Ishikawa (cell line): ENCODE measurements around the gene ZSCAN18.

Experiments used
- CREB1 ChIP-seq: IDR thresholded peaks from 2 replicates; pipeline ENCODE4 v1.6.1; 2012; ENCODE audit warnings: low read depth
- EGR1 ChIP-seq: IDR thresholded peaks from 2 replicates; pipeline ENCODE4 v1.6.1; 2012
- EP300 ChIP-seq: IDR thresholded peaks from 2 replicates; pipeline ENCODE4 v1.6.1; 2012; ENCODE audit warnings: borderline replicate concordance
- FOXM1 ChIP-seq: IDR thresholded peaks from 2 replicates; pipeline ENCODE4 v1.6.1; 2012; ENCODE audit warnings: low read depth, borderline replicate concordance
- MAX ChIP-seq: IDR thresholded peaks from 2 replicates; pipeline ENCODE4 v1.6.1; 2012
- NFIC ChIP-seq: IDR thresholded peaks from 2 replicates; pipeline ENCODE4 v1.6.1; 2012
- RAD21 ChIP-seq: IDR thresholded peaks from 2 replicates; pipeline ENCODE4 v1.6.1; 2012; ENCODE audit warnings: low read depth
- REST ChIP-seq: IDR thresholded peaks from 2 replicates; pipeline ENCODE4 v1.6.1; 2012; ENCODE audit warnings: low read depth, mild to moderate bottlenecking
- TAF1 ChIP-seq: IDR thresholded peaks from 2 replicates; pipeline ENCODE4 v1.6.1; 2012; ENCODE audit warnings: low read depth, mild to moderate bottlenecking
- TCF12 ChIP-seq: IDR thresholded peaks from 2 replicates; pipeline ENCODE4 v1.6.1; 2012; ENCODE audit warnings: low read depth
- TEAD4 ChIP-seq: IDR thresholded peaks from 2 replicates; pipeline ENCODE4 v1.6.1; 2012
- USF1 ChIP-seq: IDR thresholded peaks from 2 replicates; pipeline ENCODE4 v1.6.1; 2012
- YY1 ChIP-seq: IDR thresholded peaks from 2 replicates; pipeline ENCODE4 v1.6.1; 2012; ENCODE audit warnings: low read depth
- ZBTB7A ChIP-seq: IDR thresholded peaks from 2 replicates; pipeline ENCODE4 v1.6.1; 2012; ENCODE audit warnings: low read depth

ZSCAN18 gene

GRCh38 chr19:58059003-58059670, 38.9 kb downstream of the ZSCAN18 start, which contains the start of gene ZNF135:
Gene ZNF135 (plus strand): TSS chr19:58059282. CDS start chr19:58060003, 721 bp downstream.
- TF ChIP-seq TAF1 (no peak), EP300 (no peak), ZBTB7A (no peak), FOXM1 (no peak), TEAD4 (no peak), MAX (no peak)

- no peak for TF ChIP-seq REST
- no peak for TF ChIP-seq CREB1
- TF ChIP-seq YY1 = no peak
- TF ChIP-seq NFIC = no peak
- TF ChIP-seq USF1 = no peak
- TF ChIP-seq TAF1 = no peak
- TF ChIP-seq MAX = no peak
- TF ChIP-seq TCF12 = no peak
Measured at GRCh38 chr19:58058467-58058866, 39.6 kb downstream of the ZSCAN18 start.

- TF ChIP-seq TEAD4 = no peak
- no peak for TF ChIP-seq FOXM1
- TF ChIP-seq EP300 = no peak
- TF ChIP-seq ZBTB7A = no peak
- TF ChIP-seq CREB1 = no peak
- TF ChIP-seq MAX = no peak
- no peak for TF ChIP-seq REST
- no peak for TF ChIP-seq EGR1
- no peak for TF ChIP-seq NFIC
Measured at GRCh38 chr19:58056861-58057260, 41.2 kb downstream of the ZSCAN18 start.

- TF ChIP-seq RAD21 = no peak
- no peak for TF ChIP-seq FOXM1
- no peak for TF ChIP-seq REST
- no peak for TF ChIP-seq TEAD4
- no peak for TF ChIP-seq TCF12
- TF ChIP-seq NFIC = no peak
Measured at GRCh38 chr19:58056261-58056660, 41.8 kb downstream of the ZSCAN18 start.
